HEK293T (cell line): ENCODE measurements around the gene KRT74.

Source experiments
- CTBP1 ChIP-seq: fragments of 450-650 bp; IDR thresholded peaks from 2 replicates; pipeline ENCODE4 v1.6.1; 2016; ENCODE audit warnings: borderline replicate concordance
- FOXA1 ChIP-seq: fragments of 450-650 bp; IDR thresholded peaks from 2 replicates; pipeline ENCODE4 v1.6.1; 2016; ENCODE audit warnings: mild to moderate bottlenecking
- HDGF ChIP-seq: fragments of 450-650 bp; IDR thresholded peaks from 2 replicates; pipeline ENCODE4 v1.6.1; 2017; ENCODE audit warnings: antibody characterized with exemption, borderline replicate concordance
- L3MBTL2 ChIP-seq: fragments of 450-650 bp; conservative IDR thresholded peaks from 2 replicates; pipeline ENCODE4 v1.6.1; 2016; ENCODE audit warnings: mild to moderate bottlenecking
- SP1 ChIP-seq: fragments of 450-650 bp; IDR thresholded peaks from 2 replicates; pipeline ENCODE4 v1.6.1; 2017
- SUZ12 ChIP-seq: fragments of 450-650 bp; IDR thresholded peaks from 2 replicates; pipeline ENCODE4 v1.6.1; 2016; ENCODE audit warnings: mild to moderate bottlenecking
- TARDBP ChIP-seq: fragments of 450-650 bp; IDR thresholded peaks from 2 replicates; pipeline ENCODE4 v1.6.1; 2016
- ZNF384 ChIP-seq: fragments of 450-650 bp; IDR thresholded peaks from 2 replicates; pipeline ENCODE4 v1.6.1; 2016

GRCh38 chr12:52523824-52524223, 49.8 kb downstream of the KRT74 start:
- TF ChIP-seq FOXA1 (no peak), TARDBP (no peak), SUZ12 (no peak), ZNF384 (no peak), L3MBTL2 (no peak), CTBP1 (no peak), HDGF (no peak), SP1 (no peak)
